GM21529 (cell line): ENCODE results near the gene PTCD1.

Experiments used
- ATAC-seq: cut with Tn5 transposase; IDR thresholded peaks from one replicate; pipeline ENCODE4 v1.9.1; 2021; ENCODE audit not compliant: unreplicated experiment

PTCD1 gene, protein sequence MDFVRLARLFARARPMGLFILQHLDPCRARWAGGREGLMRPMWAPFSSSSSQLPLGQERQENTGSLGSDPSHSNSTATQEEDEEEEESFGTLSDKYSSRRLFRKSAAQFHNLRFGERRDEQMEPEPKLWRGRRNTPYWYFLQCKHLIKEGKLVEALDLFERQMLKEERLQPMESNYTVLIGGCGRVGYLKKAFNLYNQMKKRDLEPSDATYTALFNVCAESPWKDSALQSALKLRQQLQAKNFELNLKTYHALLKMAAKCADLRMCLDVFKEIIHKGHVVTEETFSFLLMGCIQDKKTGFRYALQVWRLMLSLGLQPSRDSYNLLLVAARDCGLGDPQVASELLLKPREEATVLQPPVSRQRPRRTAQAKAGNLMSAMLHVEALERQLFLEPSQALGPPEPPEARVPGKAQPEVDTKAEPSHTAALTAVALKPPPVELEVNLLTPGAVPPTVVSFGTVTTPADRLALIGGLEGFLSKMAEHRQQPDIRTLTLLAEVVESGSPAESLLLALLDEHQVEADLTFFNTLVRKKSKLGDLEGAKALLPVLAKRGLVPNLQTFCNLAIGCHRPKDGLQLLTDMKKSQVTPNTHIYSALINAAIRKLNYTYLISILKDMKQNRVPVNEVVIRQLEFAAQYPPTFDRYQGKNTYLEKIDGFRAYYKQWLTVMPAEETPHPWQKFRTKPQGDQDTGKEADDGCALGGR

GRCh38 chr7:99438573-99439480 is at the start of gene PTCD1, which contains the start of gene CPSF4:
PTCD1 (minus strand) TSS chr7:99438798; CDS start chr7:99435242, 3,556 bp downstream.
CPSF4 (plus strand) TSS chr7:99438943; CDS start chr7:99439083, 140 bp downstream.
- peak; percentile 93 for ATAC-seq

GRCh38 chr7:99485094-99485493 is 46.5 kb upstream of the PTCD1 start:
- ATAC-seq: no peak

GRCh38 chr7:99478464-99479440 is 40.2 kb upstream of the PTCD1 start:
- no peak for ATAC-seq

DNA sequence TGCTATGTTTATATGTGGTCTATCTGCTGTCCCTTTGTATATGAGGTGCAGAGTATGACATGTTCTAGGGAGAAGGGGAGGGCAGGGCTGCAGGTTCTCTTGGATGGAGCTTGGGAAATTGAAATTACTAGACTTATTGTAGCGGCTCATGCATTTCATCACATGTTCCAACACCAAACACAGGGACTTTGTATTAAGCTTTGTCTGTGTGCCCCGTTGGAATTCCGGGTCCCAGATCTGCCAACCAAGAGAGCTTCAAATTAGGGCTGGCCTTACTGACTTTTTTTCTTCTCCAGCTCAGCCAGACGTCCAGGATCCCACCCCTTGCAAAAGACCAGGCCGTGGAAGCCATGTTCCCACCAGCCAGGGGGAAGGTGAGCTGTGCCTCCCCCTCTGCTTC is 37.5 kb upstream of the PTCD1 start:
- no peak for ATAC-seq

GRCh38 chr7:99473315-99473596 is 34.7 kb upstream of the PTCD1 start:
- peak; percentile 29 for ATAC-seq

- peak; percentile 96 for ATAC-seq
Measured at GRCh38 chr7:99472561-99473314, 34.1 kb upstream of the PTCD1 start, which contains the start of gene ZNF789. ZNF789 (plus strand) TSS chr7:99472890; CDS start chr7:99476457, 3,567 bp downstream.

DNA sequence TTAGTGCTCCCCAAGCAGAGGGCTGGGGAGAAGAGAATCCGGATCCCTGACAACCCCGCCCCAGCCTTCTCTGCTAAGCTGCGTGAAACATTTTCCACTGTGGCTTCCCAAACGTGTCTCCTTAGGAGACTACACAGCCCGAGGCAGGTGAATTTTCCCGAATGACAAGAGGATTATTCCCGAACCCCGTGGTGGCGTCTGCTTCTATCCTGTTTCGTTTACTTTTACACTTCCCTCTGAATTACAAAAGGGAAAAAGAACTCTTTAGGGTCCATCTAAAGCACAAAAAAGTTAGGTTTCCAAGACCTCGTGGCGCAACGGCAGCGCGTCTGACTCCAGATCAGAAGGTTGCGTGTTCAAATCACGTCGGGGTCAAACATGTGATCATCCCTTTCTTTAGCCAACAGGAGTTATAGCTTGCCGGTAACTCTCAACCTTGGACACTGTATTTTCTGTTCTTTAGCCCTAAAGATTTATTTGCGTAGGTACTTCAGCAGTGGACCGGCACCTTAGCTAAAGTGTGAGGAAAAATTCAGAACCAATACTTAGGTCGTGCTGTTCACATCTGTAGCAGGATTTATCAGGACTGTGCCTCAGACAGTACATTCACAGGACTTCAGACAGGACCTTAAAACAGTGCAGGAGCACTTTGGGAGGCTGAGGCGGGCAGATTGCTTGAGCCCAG is 30.9 kb upstream of the PTCD1 start:
- no peak for ATAC-seq

DNA sequence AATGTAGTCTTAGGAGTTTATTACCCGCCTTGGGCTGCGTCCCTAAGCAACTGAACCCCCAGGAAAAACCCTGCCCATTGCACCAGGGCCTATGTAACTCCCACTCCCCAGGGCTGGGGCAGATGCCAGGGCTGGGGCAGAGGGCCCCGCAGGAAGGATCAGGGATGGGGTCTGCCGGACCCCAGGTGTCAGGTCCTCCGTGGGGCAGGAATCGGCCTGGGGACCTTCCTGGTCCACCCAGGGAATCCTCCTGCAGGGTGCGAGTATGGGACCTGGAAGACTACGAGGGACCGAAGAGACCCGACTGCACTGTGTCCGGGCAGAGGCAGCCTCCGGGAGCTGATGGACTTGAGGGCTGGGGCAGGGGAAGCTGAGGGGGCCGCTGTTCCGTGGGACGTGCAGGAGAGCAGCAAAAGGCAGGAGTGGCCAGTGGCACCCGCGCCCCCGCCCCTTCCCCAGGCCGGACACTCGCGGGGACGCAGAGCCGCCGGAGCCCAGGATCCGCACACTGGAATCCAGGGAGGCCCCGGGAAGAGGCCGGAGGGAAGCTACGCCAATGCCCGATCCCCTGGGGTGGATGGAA is 29.8 kb upstream of the PTCD1 start:
- no peak for ATAC-seq

- peak; percentile 8 for ATAC-seq
Measured at GRCh38 chr7:99465421-99465768, 26.8 kb upstream of the PTCD1 start.

GRCh38 chr7:99461221-99461620 is 22.6 kb upstream of the PTCD1 start:
- no peak for ATAC-seq

DNA sequence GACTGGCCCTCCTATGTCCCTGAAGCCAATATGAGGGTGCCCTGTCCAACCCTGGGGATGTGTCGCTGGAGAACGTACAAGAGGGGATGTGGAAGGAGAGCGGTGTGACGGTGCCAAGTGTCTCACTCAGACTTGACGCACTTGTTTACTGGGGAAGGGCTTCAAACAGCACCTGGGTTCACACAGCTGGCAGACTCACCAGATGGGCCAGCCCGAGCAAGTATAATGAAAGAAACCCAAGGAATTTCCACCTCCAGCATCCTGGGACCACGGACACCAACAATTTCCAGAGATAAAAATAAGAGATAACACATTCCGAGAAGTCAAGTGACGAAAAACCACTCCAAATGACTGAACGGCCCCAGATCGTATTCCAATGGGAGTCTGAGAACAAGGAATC is 22.1 kb upstream of the PTCD1 start:
- no peak for ATAC-seq

DNA sequence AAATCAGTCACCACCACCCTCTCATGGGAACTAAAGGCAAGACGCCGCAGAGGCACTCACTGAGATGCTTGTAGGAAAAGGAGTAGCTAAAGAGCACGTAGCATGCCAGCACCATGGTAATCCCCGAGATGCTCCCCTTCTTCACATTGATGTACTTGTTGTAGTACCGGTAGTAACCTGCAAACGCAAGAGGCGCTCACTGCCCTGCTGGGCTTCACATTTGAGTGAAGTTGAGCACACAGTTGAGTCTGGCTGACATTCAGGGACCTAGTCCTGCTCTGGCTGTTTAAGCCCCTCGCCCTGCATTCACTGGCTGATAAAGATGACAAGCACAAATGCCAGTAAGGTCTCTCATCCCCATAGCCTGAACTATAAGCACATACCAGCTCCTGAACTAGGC is 20.5 kb upstream of the PTCD1 start:
- no peak for ATAC-seq

GRCh38 chr7:99457650-99458493 is 19.3 kb upstream of the PTCD1 start:
- no peak for ATAC-seq

GRCh38 chr7:99457050-99457649 is 18.6 kb upstream of the PTCD1 start:
- no peak for ATAC-seq

DNA sequence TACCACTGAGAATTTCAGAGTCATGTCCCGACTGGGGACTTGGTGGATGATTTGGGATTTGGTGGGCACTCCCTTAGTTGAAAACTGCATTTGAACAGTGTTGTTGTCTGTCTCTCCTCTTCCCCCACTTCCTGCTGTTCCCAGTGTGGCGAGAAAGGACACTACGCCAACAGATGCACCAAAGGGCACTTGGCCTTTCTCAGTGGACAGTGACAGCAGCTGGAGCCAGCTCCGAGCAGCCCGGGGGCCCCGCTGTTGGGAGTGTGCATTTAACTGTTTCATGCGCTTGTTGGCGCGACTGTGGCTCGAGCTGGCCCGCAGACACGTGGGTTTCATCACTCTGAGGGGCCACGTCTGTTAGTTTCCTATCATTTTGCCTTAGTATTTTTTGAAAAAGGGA is 17.7 kb upstream of the PTCD1 start:
- ATAC-seq: no peak

- no peak for ATAC-seq
Measured at GRCh38 chr7:99455874-99456273, 17.3 kb upstream of the PTCD1 start.

GRCh38 chr7:99453105-99453504 is 14.5 kb upstream of the PTCD1 start:
- no peak for ATAC-seq
